GM21528 (cell line): ENCODE data around the gene CNTNAP2.

Source experiments
- ATAC-seq: cut with Tn5 transposase; IDR thresholded peaks from one replicate; pipeline ENCODE4 v1.9.1; 2021; ENCODE audit warnings: mild to moderate bottlenecking, moderate library complexity; ENCODE audit not compliant: unreplicated experiment, low FRiP score

Gene CNTNAP2

GRCh38 chr7:148185041-148185440 is 2068.4 kb downstream of the CNTNAP2 start:
- no peak for ATAC-seq

GRCh38 chr7:148187471-148187870 is 2070.9 kb downstream of the CNTNAP2 start:
- ATAC-seq, result no peak

- ATAC-seq, result no peak
Observed at GRCh38 chr7:148191391-148192065, 2074.9 kb downstream of the CNTNAP2 start.

GRCh38 chr7:148192491-148192890 is 2075.9 kb downstream of the CNTNAP2 start:
- no peak for ATAC-seq

GRCh38 chr7:148201992-148202391 is 2085.4 kb downstream of the CNTNAP2 start:
- ATAC-seq, result no peak

GRCh38 chr7:148204639-148205304 is 2088.2 kb downstream of the CNTNAP2 start:
- ATAC-seq, result no peak

- ATAC-seq, result no peak
Observed at GRCh38 chr7:148209643-148210190, 2093.1 kb downstream of the CNTNAP2 start.

- ATAC-seq, result no peak
Observed at GRCh38 chr7:148210804-148211325, 2094.3 kb downstream of the CNTNAP2 start.

GRCh38 chr7:148211740-148212151 is 2095.1 kb downstream of the CNTNAP2 start:
- ATAC-seq, result no peak

- no peak for ATAC-seq
Observed at GRCh38 chr7:148212731-148213130, 2096.1 kb downstream of the CNTNAP2 start.

GRCh38 chr7:148214101-148214500 is 2097.5 kb downstream of the CNTNAP2 start:
- no peak for ATAC-seq

GRCh38 chr7:148218603-148219002 is 2102.0 kb downstream of the CNTNAP2 start:
- no peak for ATAC-seq

- ATAC-seq, result no peak
Observed at GRCh38 chr7:148222721-148223120, 2106.1 kb downstream of the CNTNAP2 start.

- no peak for ATAC-seq
Observed at GRCh38 chr7:148223160-148223559, 2106.6 kb downstream of the CNTNAP2 start.

GRCh38 chr7:148223738-148224137 is 2107.1 kb downstream of the CNTNAP2 start:
- ATAC-seq, result no peak

GRCh38 chr7:148230296-148230695 is 2113.7 kb downstream of the CNTNAP2 start:
- ATAC-seq, result no peak

- no peak for ATAC-seq
Observed at GRCh38 chr7:148230883-148231282, 2114.3 kb downstream of the CNTNAP2 start.

GRCh38 chr7:148232784-148233183 is 2116.2 kb downstream of the CNTNAP2 start:
- no peak for ATAC-seq

- no peak for ATAC-seq
Observed at GRCh38 chr7:148234715-148235114, 2118.1 kb downstream of the CNTNAP2 start.

GRCh38 chr7:148238761-148239325 is 2122.2 kb downstream of the CNTNAP2 start:
- no peak for ATAC-seq

- ATAC-seq, result no peak
Observed at GRCh38 chr7:148241700-148242293, 2125.2 kb downstream of the CNTNAP2 start.
